DND-41 (cell line): ENCODE results near the gene RPS3.

Source experiments
- EZH2 ChIP-seq: IDR thresholded peaks from 3 replicates; pipeline ENCODE4 v1.6.1; 2012; ENCODE audit warnings: borderline replicate concordance, low read depth, mild to moderate bottlenecking, moderate library complexity, low read length, inconsistent platforms; ENCODE audit not compliant: severe bottlenecking
- TF ChIP-seq, protein P1 (sequence below): IDR thresholded peaks from 2 replicates; pipeline ENCODE4 v1.5.1; 2012; ENCODE audit warnings: borderline replicate concordance, low read length, moderate library complexity, mild to moderate bottlenecking; ENCODE audit not compliant: poor library complexity, severe bottlenecking; ENCODE audit errors: extremely low read depth

DNA sequence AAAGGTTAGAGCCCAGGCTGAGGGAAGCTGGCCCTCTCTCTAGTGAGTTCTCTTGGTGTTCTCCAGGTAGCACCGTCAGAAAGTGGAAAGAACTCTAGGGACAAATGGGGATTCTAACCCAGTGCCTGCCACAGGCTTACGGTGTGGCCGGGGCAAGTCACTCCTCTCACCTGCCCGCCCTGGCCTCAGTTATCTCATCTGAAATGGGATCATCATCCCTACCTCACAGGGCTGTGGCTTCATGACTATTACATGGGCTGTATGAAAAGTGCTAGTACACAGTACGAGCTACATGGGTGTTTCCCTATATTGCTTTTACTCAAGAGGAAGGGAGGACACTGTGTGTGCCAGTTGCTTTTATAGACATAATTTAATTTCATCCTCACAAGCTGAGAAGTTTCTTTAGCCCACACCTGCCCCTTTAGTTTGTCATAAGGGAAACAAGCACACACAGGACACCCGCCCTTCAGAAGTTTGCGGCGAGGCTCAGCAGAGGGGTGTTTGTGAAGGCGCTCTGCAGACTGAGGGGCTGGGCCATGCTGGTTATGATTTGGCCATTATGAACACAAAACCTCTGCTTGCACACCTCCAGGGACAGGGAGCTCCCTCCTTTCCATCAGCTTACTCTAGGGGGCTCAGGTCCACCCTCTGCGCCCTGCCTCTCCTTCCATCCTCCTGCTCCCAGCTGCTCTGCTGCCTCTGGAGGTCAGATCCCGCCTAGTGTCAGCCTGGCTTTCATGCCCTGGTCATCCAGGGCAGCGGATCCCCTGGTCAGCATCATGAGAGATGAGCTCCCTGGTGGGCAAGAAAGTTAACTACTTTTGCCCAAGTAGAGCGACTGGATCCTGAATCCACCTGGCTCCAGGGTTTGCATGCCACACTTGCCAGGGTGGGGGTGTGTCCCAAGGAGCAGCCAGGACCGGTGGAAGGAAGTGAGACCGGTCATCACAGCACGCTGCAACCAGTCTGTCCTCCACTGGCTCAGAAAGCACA lies 32.5 kb downstream of the RPS3 start:
- TF ChIP-seq, protein P1, sequence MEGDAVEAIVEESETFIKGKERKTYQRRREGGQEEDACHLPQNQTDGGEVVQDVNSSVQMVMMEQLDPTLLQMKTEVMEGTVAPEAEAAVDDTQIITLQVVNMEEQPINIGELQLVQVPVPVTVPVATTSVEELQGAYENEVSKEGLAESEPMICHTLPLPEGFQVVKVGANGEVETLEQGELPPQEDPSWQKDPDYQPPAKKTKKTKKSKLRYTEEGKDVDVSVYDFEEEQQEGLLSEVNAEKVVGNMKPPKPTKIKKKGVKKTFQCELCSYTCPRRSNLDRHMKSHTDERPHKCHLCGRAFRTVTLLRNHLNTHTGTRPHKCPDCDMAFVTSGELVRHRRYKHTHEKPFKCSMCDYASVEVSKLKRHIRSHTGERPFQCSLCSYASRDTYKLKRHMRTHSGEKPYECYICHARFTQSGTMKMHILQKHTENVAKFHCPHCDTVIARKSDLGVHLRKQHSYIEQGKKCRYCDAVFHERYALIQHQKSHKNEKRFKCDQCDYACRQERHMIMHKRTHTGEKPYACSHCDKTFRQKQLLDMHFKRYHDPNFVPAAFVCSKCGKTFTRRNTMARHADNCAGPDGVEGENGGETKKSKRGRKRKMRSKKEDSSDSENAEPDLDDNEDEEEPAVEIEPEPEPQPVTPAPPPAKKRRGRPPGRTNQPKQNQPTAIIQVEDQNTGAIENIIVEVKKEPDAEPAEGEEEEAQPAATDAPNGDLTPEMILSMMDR = no peak
- TF ChIP-seq EZH2 = no peak
